H9 (cell line): Measurements from ENCODE around the gene ZNF804A. TPM values are rescaled to one million over a fixed set of nuclear protein-coding genes. Genes with fewer than 3 reads are reported as not detected.
A peak's percentile ranks its signal among the peaks of the same experiment; 100 is the strongest.

ENCODE experiments used
- DNase-seq: peaks from one replicate; pipeline ENCODE4 v3.0.0-alpha.2; 2017
- H2AFZ ChIP-seq: one replicate; pipeline ENCODE4 v1.6.1; 2013; ENCODE audit warnings: mild to moderate bottlenecking, low read length, control low read depth, moderate library complexity
- H2AK5ac ChIP-seq: 2 replicates; pipeline ENCODE4 v1.6.1; 2013; ENCODE audit warnings: low read length, control low read depth, mixed read lengths; ENCODE audit not compliant: insufficient read length
- H2BK120ac ChIP-seq: one replicate; pipeline ENCODE4 v1.6.1; 2013; ENCODE audit warnings: low read depth, mild to moderate bottlenecking, low read length, control low read depth, inconsistent platforms; ENCODE audit not compliant: poor library complexity, severe bottlenecking
- H2BK12ac ChIP-seq: 2 replicates; pipeline ENCODE4 v1.6.1; 2013; ENCODE audit warnings: low read length, control low read depth, mixed read lengths, low read depth; ENCODE audit not compliant: insufficient read length
- H2BK15ac ChIP-seq: 2 replicates; pipeline ENCODE4 v1.6.1; 2013; ENCODE audit warnings: low read depth, low read length, control low read depth
- H2BK20ac ChIP-seq: one replicate; pipeline ENCODE4 v1.6.1; 2013; ENCODE audit warnings: low read depth, mild to moderate bottlenecking, low read length, control low read depth, inconsistent platforms; ENCODE audit not compliant: poor library complexity, severe bottlenecking
- H2BK5ac ChIP-seq: 2 replicates; pipeline ENCODE4 v1.6.1; 2013; ENCODE audit warnings: low read length, control low read depth, mixed read lengths; ENCODE audit not compliant: insufficient read length
- H3K14ac ChIP-seq: 2 replicates; pipeline ENCODE4 v1.6.1; 2013; ENCODE audit warnings: low read length, control low read depth; ENCODE audit not compliant: insufficient read depth
- H3K18ac ChIP-seq: 2 replicates; pipeline ENCODE4 v1.6.1; 2013; ENCODE audit warnings: low read depth, mild to moderate bottlenecking, mixed read lengths, low read length, control low read depth; ENCODE audit not compliant: insufficient read length
- H3K23ac ChIP-seq: 2 replicates; pipeline ENCODE4 v1.6.1; 2013; ENCODE audit warnings: low read length, control low read depth, mixed read lengths, low read depth; ENCODE audit not compliant: insufficient read length
- H3K23me2 ChIP-seq: 2 replicates; pipeline ENCODE4 v1.6.1; 2013; ENCODE audit warnings: low read depth, mild to moderate bottlenecking, mixed read lengths, low read length, control low read depth; ENCODE audit not compliant: insufficient read length, poor library complexity, severe bottlenecking
- H3K27ac ChIP-seq: 2 replicates; pipeline ENCODE4 v1.5.1; 2013; ENCODE audit warnings: low read length, control low read depth, mixed read lengths, low read depth; ENCODE audit not compliant: insufficient read length
- H3K27me3 ChIP-seq: 2 replicates; pipeline ENCODE4 v1.6.1; 2013; ENCODE audit warnings: low read length, control low read depth, inconsistent platforms; ENCODE audit not compliant: insufficient read depth
- H3K4ac ChIP-seq: 2 replicates; pipeline ENCODE4 v1.6.1; 2013; ENCODE audit warnings: low read depth, mild to moderate bottlenecking, control low read depth, inconsistent platforms, low read length, moderate library complexity
- H3K4me1 ChIP-seq: 2 replicates; pipeline ENCODE4 v1.6.1; 2013; ENCODE audit warnings: low read length, control low read depth, inconsistent platforms; ENCODE audit not compliant: insufficient read depth
- H3K4me2 ChIP-seq: 2 replicates; pipeline ENCODE4 v1.6.1; 2013; ENCODE audit warnings: low read length, control low read depth, mixed read lengths; ENCODE audit not compliant: insufficient read length, insufficient read depth
- H3K56ac ChIP-seq: 2 replicates; pipeline ENCODE4 v1.6.1; 2013; ENCODE audit warnings: low read depth, mild to moderate bottlenecking, mixed read lengths, low read length, control low read depth; ENCODE audit not compliant: insufficient read length
- H3K79me1 ChIP-seq: 2 replicates; pipeline ENCODE4 v1.6.1; 2013; ENCODE audit warnings: low read depth, mild to moderate bottlenecking, moderate library complexity, low read length, control low read depth, inconsistent platforms; ENCODE audit not compliant: insufficient read depth, poor library complexity, severe bottlenecking
- H3K79me2 ChIP-seq: 2 replicates; pipeline ENCODE4 v1.6.1; 2013; ENCODE audit warnings: low read length, control low read depth, inconsistent platforms; ENCODE audit not compliant: insufficient read depth
- H3K9ac ChIP-seq: 2 replicates; pipeline ENCODE4 v1.6.1; 2013; ENCODE audit warnings: low read length, control low read depth, mixed read lengths; ENCODE audit not compliant: insufficient read length; ENCODE audit errors: extremely low read depth
- H3K9me3 ChIP-seq: one replicate; pipeline ENCODE4 v1.6.1; 2013; ENCODE audit warnings: low read depth, low read length, inconsistent platforms; ENCODE audit not compliant: control insufficient read depth
- H3T11ph ChIP-seq: one replicate; pipeline ENCODE4 v1.6.1; 2013; ENCODE audit warnings: mild to moderate bottlenecking, low read length, control low read depth, inconsistent platforms
- H4K20me1 ChIP-seq: one replicate; pipeline ENCODE4 v1.6.1; 2013; ENCODE audit not compliant: control insufficient read depth, insufficient read length, insufficient read depth
- H4K5ac ChIP-seq: 2 replicates; pipeline ENCODE4 v1.6.1; 2013; ENCODE audit warnings: low read depth, mild to moderate bottlenecking, mixed read lengths, low read length, control low read depth; ENCODE audit not compliant: insufficient read length
- H4K8ac ChIP-seq: replicated peaks from 2 replicates; pipeline ENCODE4 v1.6.1; 2013; ENCODE audit warnings: low read length, control low read depth, mixed read lengths, low read depth; ENCODE audit not compliant: insufficient read length
- H4K91ac ChIP-seq: 2 replicates; pipeline ENCODE4 v1.6.1; 2013; ENCODE audit warnings: low read depth, mild to moderate bottlenecking, moderate library complexity, mixed read lengths, low read length, control low read depth; ENCODE audit not compliant: insufficient read length
- H3K27ac Mint-ChIP-seq, 3 experiments: 2 replicates in 2 of 3; 3 replicates in 1 of 3; pipeline ENCODE4 v1.8.0; 2020 to 2021; ENCODE audit warnings: mixed read lengths in 3 of 3, mild to moderate bottlenecking in 1 of 3, moderate library complexity in 1 of 3
- H3K27me3 Mint-ChIP-seq: 2 replicates; pipeline ENCODE4 v1.8.0; 2021; ENCODE audit warnings: low read depth, mild to moderate bottlenecking, moderate library complexity, mixed read lengths
- H3K36me3 Mint-ChIP-seq, 3 experiments: 2 replicates in 2 of 3; 3 replicates in 1 of 3; pipeline ENCODE4 v1.8.0; 2020 to 2021; ENCODE audit warnings: low read depth in 3 of 3, mixed read lengths in 3 of 3; ENCODE audit not compliant: insufficient read depth in 1 of 3
- H3K4me1 Mint-ChIP-seq, 2 experiments: 2 replicates each; pipeline ENCODE4 v1.8.0; 2020; ENCODE audit warnings: mixed read lengths in 2 of 2
- H3K4me3 Mint-ChIP-seq, 2 experiments: 2 replicates in 1 of 2; 3 replicates in 1 of 2; pipeline ENCODE4 v1.8.0; 2020 to 2021; ENCODE audit warnings: mild to moderate bottlenecking in 2 of 2, mixed read lengths in 2 of 2, moderate library complexity in 1 of 2
- H3K9me3 Mint-ChIP-seq, 2 experiments: 2 replicates in 1 of 2; 3 replicates in 1 of 2; pipeline ENCODE4 v1.8.0; 2020; ENCODE audit warnings: mild to moderate bottlenecking in 2 of 2, mixed read lengths in 2 of 2, moderate library complexity in 1 of 2
- WGBS: extraction: QIAGEN DNeasy Blood & Tissue Kit; methylation state at CpG from one replicate; pipeline ENCODE4 v1.1.7; 2013; ENCODE audit warnings: missing lambda C conversion rate, low lambda C conversion rate, mixed read lengths; ENCODE audit not compliant: insufficient read length; ENCODE audit errors: extremely low coverage; 5-methylcytosine and 5-hydroxymethylcytosine counted together
- total RNA-seq: library from RNA; stranded (reverse); gene quantifications from 2 replicates; pipeline ENCODE4 v1.2.1, GENCODE V29; 2021
- TF ChIP-seq, protein P1 (sequence below): fragments of 200-600 bp; sonication (generic); conservative IDR thresholded peaks from 3 replicates; pipeline ENCODE4 v1.8.0; 2021; ENCODE audit warnings: antibody characterized with exemption, mild to moderate bottlenecking

ZNF804A gene
- total RNA-seq, 1 experiment from 2014 or later = not detected

DNA sequence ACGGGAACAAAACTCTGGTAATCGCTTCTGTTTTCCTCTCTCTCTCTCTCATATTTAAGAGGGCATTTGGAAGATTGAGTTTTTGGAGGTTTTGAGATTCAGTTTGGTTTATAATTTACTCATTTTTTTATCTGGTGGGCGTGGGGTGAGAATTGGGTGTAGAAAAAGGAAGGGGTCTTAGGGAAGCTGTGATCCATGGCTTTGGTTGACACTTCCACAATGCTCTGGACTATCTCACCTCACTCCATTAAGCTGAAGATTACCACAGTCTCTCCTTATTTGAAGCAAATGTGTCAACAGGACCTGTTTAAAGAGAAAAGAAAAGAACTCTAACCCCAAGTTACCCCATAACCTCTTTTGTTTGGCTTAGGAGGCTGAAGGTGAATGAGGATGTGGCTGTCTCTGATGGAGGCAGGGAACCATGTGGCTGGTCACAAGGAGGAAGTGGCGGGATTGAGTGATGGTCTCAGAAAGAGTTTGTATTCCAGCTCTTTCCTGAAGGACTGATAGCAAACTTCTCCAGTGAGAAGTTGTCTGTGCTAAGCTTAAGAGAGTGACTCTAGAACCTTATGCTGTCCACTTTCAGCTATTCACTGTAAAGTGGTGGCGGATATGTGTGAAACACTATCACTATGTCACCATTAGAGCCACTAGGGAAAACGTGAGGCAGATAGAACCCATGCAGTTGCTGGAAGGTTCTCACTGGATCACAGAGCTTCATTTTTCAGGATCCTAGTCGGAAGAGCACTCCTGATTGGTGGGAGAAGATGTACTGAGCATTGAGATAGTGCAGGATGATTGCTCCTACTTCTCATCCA, 934 bp downstream of the ZNF804A start:
- Histone ChIP-seq H3K14ac (no peak overlapping the region), H3K56ac (no peak overlapping the region), H3K79me1 (no peaks in the 10 kb centered on the region), H3K4me2 (peak overlapping the region; percentile 54), H3K4ac (no peak overlapping the region), H2BK5ac (no peak overlapping the region), H3K27ac (no peak overlapping the region), H2BK15ac (no peak overlapping the region), H2BK20ac (no peak overlapping the region), H2AK5ac (no peak overlapping the region), H3K9ac (no peak overlapping the region), H3K23ac (no peak overlapping the region), H4K8ac (no peak overlapping the region), H3K27me3 (peaks cover 11% of the 10 kb centered on the region; the same call in 1 of the 2 replicates), H3K4me1 (no peaks in the 10 kb centered on the region), H3K18ac (no peak overlapping the region), H2BK120ac (no peak overlapping the region), H2AFZ (no peak overlapping the region), H4K5ac (no peak overlapping the region), H3K79me2 (no peaks in the 10 kb centered on the region), H3K23me2 (peaks cover 12% of the 10 kb centered on the region), H4K20me1 (no peaks in the 10 kb centered on the region), H3K9me3 (no peaks in the 10 kb centered on the region), H2BK12ac (no peak overlapping the region), H3T11ph (no peak overlapping the region), H4K91ac (no peak overlapping the region)
- no peaks in the 10 kb centered on the region for H3K9me3 Mint-ChIP-seq
- H3K27me3 Mint-ChIP-seq = peaks cover 56% of the 10 kb centered on the region
- peak overlapping the region; percentile 64 to 83 for H3K4me3 Mint-ChIP-seq
- DNase-seq = no peak
- no CpG with 5 or more reads among the region's 7 CpGs for WGBS
- peaks cover 17% of the 10 kb centered on the region in 2 experiments for H3K4me1 Mint-ChIP-seq
- no peak overlapping the region for H3K27ac Mint-ChIP-seq
- TF ChIP-seq, protein P1, sequence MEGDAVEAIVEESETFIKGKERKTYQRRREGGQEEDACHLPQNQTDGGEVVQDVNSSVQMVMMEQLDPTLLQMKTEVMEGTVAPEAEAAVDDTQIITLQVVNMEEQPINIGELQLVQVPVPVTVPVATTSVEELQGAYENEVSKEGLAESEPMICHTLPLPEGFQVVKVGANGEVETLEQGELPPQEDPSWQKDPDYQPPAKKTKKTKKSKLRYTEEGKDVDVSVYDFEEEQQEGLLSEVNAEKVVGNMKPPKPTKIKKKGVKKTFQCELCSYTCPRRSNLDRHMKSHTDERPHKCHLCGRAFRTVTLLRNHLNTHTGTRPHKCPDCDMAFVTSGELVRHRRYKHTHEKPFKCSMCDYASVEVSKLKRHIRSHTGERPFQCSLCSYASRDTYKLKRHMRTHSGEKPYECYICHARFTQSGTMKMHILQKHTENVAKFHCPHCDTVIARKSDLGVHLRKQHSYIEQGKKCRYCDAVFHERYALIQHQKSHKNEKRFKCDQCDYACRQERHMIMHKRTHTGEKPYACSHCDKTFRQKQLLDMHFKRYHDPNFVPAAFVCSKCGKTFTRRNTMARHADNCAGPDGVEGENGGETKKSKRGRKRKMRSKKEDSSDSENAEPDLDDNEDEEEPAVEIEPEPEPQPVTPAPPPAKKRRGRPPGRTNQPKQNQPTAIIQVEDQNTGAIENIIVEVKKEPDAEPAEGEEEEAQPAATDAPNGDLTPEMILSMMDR = no peak
- H3K36me3 Mint-ChIP-seq = no peaks in the 10 kb centered on the region
